Measurements from ENCODE around the gene SRPRA. TPM values are rescaled to one million over a fixed set of nuclear protein-coding genes. Genes with fewer than 3 reads are reported as not detected.
"Not testable (repeated sequence)": the region's sequence is repeated elsewhere in the genome, so short reads cannot be mapped to it uniquely, and the experiment has no call there.

SRPRA gene
- total and polyA plus RNA-seq, 2 donors (not counting 1 experiment from before 2014, with no cell fraction given) = 52.8 to 134 TPM

DNA sequence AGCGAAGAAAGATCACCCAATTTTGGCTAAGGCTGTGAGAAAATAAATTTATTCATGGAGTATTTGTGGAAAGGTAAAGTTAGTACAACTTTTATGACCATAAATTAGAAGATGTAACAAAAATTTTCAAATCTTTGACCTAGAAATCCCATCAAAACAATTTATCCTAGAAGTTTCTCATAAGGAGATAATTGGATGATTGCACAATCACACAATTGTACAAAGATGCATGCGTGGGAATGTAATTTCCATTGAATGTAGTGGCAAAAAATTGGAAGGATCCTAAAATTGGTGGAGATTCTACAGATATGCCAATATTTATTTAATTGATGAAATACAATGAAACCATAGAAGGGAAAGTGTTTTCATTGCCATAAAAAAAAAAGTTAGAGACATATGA lies 11.6 kb downstream of the SRPRA start:
- no peak overlapping the region for H3K27ac ChIP-seq (ENCODE audit: insufficient read depth, low read length)
- no peak overlapping the region for H3K4me3 ChIP-seq (replicated peaks in 1 of 4; ENCODE audit: control extremely low read depth in 1 of 4, insufficient read depth in 1 of 4, low read depth in 3 of 4, low read length in 4 of 4)
- H3K27me3 ChIP-seq (ENCODE audit: control insufficient read depth, insufficient read depth, low read length) = no peaks in the 10 kb centered on the region
- TF ChIP-seq, protein P1, sequence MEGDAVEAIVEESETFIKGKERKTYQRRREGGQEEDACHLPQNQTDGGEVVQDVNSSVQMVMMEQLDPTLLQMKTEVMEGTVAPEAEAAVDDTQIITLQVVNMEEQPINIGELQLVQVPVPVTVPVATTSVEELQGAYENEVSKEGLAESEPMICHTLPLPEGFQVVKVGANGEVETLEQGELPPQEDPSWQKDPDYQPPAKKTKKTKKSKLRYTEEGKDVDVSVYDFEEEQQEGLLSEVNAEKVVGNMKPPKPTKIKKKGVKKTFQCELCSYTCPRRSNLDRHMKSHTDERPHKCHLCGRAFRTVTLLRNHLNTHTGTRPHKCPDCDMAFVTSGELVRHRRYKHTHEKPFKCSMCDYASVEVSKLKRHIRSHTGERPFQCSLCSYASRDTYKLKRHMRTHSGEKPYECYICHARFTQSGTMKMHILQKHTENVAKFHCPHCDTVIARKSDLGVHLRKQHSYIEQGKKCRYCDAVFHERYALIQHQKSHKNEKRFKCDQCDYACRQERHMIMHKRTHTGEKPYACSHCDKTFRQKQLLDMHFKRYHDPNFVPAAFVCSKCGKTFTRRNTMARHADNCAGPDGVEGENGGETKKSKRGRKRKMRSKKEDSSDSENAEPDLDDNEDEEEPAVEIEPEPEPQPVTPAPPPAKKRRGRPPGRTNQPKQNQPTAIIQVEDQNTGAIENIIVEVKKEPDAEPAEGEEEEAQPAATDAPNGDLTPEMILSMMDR (conservative IDR thresholded peaks at IDR 0.05 in 1 of 2, IDR thresholded peaks at IDR 0.05 in 1 of 2; ENCODE audit: low read depth in 1 of 2, low read length in 2 of 2) = no peak
- TF ChIP-seq EZH2 (IDR thresholded peaks at IDR 0.05; ENCODE audit: low read length, missing control alignments) = no peak
- H3K9me3 ChIP-seq (ENCODE audit: control insufficient read depth, insufficient read depth, low read depth, low read length) = no peaks in the 10 kb centered on the region
- H4K20me1 ChIP-seq (ENCODE audit: control insufficient read depth, extremely low read depth, insufficient read depth, low read length) = no peaks in the 10 kb centered on the region
- H3K79me2 ChIP-seq (ENCODE audit: control insufficient read depth, insufficient read depth, low read length) = no peaks in the 10 kb centered on the region
- no peak for DNase-seq (ENCODE audit: low read depth in 2 of 2)
- no peak overlapping the region for H3K9ac ChIP-seq (ENCODE audit: insufficient read depth, low read length)
- H3K4me2 ChIP-seq (ENCODE audit: extremely low read depth, insufficient read depth, low read length) = no peak overlapping the region
- no peak overlapping the region for H2AFZ ChIP-seq (ENCODE audit: low read length)
- H3K4me1 ChIP-seq (ENCODE audit: control insufficient read depth, extremely low read depth, insufficient read depth, low read length) = peaks cover 3% of the 10 kb centered on the region
- peaks cover 14% of the 10 kb centered on the region for H3K36me3 ChIP-seq (ENCODE audit: control insufficient read depth, insufficient read depth, low read length)

GRCh38 chr11:126256216-126256615 lies 12.5 kb downstream of the SRPRA start:
- no peaks in the 10 kb centered on the region for H3K27me3 ChIP-seq (ENCODE audit: control insufficient read depth, insufficient read depth, low read length)
- H3K4me3 ChIP-seq (replicated peaks in 1 of 4; ENCODE audit: control extremely low read depth in 1 of 4, insufficient read depth in 1 of 4, low read depth in 3 of 4, low read length in 4 of 4) = no peak overlapping the region
- no peak overlapping the region for H3K27ac ChIP-seq (ENCODE audit: insufficient read depth, low read length)
- H3K9me3 ChIP-seq (ENCODE audit: control insufficient read depth, insufficient read depth, low read depth, low read length) = no peaks in the 10 kb centered on the region
- no peak overlapping the region for H3K9ac ChIP-seq (ENCODE audit: insufficient read depth, low read length)
- H3K4me2 ChIP-seq (ENCODE audit: extremely low read depth, insufficient read depth, low read length) = no peak overlapping the region
- peaks cover 12% of the 10 kb centered on the region for H3K36me3 ChIP-seq (ENCODE audit: control insufficient read depth, insufficient read depth, low read length)
- no peaks in the 10 kb centered on the region for H4K20me1 ChIP-seq (ENCODE audit: control insufficient read depth, extremely low read depth, insufficient read depth, low read length)
- TF ChIP-seq EZH2 (IDR thresholded peaks at IDR 0.05; ENCODE audit: low read length, missing control alignments) = no peak
- TF ChIP-seq, protein P1 (conservative IDR thresholded peaks at IDR 0.05 in 1 of 2, IDR thresholded peaks at IDR 0.05 in 1 of 2; ENCODE audit: low read depth in 1 of 2, low read length in 2 of 2) = no peak
- peaks cover 3% of the 10 kb centered on the region for H3K4me1 ChIP-seq (ENCODE audit: control insufficient read depth, extremely low read depth, insufficient read depth, low read length)
- no peaks in the 10 kb centered on the region for H3K79me2 ChIP-seq (ENCODE audit: control insufficient read depth, insufficient read depth, low read length)
- no peak overlapping the region for H2AFZ ChIP-seq (ENCODE audit: low read length)
- no peak for DNase-seq (ENCODE audit: low read depth in 2 of 2)

- not testable (repeated sequence) for H3K9ac ChIP-seq (ENCODE audit: insufficient read depth, low read length); H2AFZ ChIP-seq (ENCODE audit: low read length); H4K20me1 ChIP-seq (ENCODE audit: control insufficient read depth, extremely low read depth, insufficient read depth, low read length); H3K27ac ChIP-seq (ENCODE audit: insufficient read depth, low read length); H3K9me3 ChIP-seq (ENCODE audit: control insufficient read depth, insufficient read depth, low read depth, low read length); H3K4me1 ChIP-seq (ENCODE audit: control insufficient read depth, extremely low read depth, insufficient read depth, low read length); H3K4me3 ChIP-seq (replicated peaks in 1 of 4; ENCODE audit: control extremely low read depth in 1 of 4, insufficient read depth in 1 of 4, low read depth in 3 of 4, low read length in 4 of 4); DNase-seq (ENCODE audit: low read depth in 2 of 2); H3K79me2 ChIP-seq (ENCODE audit: control insufficient read depth, insufficient read depth, low read length); H3K27me3 ChIP-seq (ENCODE audit: control insufficient read depth, insufficient read depth, low read length); H3K4me2 ChIP-seq (ENCODE audit: extremely low read depth, insufficient read depth, low read length); H3K36me3 ChIP-seq (ENCODE audit: control insufficient read depth, insufficient read depth, low read length)
These were observed 13.2 kb downstream of the SRPRA start for GRCh38 chr11:126255507-126255906.
